ENCODE measurements around the gene SDK2. TPM values are rescaled to one million over a fixed set of nuclear protein-coding genes. Genes with fewer than 3 reads are reported as not detected.

SDK2 gene
- total and polyA plus RNA-seq, 2 of the 4 experiments (the other 2 are of a cell fraction), result under 0.01 to 0.03 TPM

DNA sequence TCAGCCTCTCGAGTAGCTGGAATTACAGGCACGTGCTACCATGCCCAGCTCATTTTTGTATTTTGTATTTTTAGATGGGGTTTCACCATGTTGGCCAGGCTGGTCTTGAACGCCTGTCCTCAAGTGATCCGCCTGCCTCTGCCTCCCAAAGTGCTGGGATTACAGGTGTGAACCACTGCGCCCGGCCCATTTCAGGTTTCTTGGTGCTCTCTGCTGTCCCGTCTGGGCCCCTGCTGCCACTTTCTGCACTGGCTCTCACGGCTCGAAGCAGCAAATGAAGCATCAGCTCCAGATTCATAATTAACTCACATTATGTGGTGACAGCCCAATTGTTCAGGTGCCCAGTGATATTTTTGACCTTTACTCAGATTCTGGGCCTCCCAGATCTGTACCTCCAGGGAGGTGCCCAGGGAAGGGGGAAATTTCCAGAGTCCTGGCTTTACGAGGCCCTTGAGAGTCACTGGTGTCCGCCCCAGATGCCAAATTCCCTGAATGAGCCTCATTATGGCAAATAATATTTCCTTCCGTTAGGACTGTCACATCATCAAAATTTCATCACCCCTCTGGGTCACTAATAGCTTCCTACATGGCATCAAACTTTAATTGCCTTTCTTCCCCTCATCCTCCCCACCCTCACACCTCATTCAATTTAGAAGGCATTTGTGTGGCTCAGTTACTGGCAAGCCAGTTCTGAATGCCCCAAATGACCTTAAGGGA lies 9.0 kb downstream of the SDK2 start:
- CTCF ChIA-PET, result no interaction called here

More for the DNA sequence above, 9.0 kb downstream of the SDK2 start:
- Histone ChIP-seq H4K5ac (ENCODE audit: low read depth, low read length) (no peak overlapping the region), H3K18ac (ENCODE audit: low read depth, low read length) (no peak overlapping the region), H3K9me1 (ENCODE audit: insufficient read depth, low read length) (no peaks in the 10 kb centered on the region), H3K27ac (ENCODE audit: insufficient read depth, low read length) (no peak overlapping the region), H3K14ac (replicated peaks; ENCODE audit: low read depth, low read length) (no peak overlapping the region), H2BK20ac (ENCODE audit: low read depth, low read length) (no peak overlapping the region), H4K20me1 (ENCODE audit: insufficient read depth, low read length) (no peaks in the 10 kb centered on the region), H3K4me1 (ENCODE audit: control insufficient read depth, insufficient read depth, low read length) (no peaks in the 10 kb centered on the region), H2BK15ac (ENCODE audit: low read depth, low read length) (no peak overlapping the region), H3K4me2 (ENCODE audit: low read depth, low read length) (no peak overlapping the region), H3K9ac (ENCODE audit: low read depth, low read length) (no peak overlapping the region), H2BK120ac (ENCODE audit: low read depth, low read length) (no peak overlapping the region), H3K36me3 (ENCODE audit: control insufficient read depth, insufficient read depth, low read length) (no peaks in the 10 kb centered on the region), H2AK5ac (ENCODE audit: low read depth, low read length) (no peak overlapping the region), H2AK9ac (replicated peaks; ENCODE audit: low read depth, low read length, poor library complexity) (no peak overlapping the region), H3K56ac (ENCODE audit: extremely low read depth, insufficient read depth, low read length) (no peak overlapping the region), H2BK5ac (ENCODE audit: low read depth, low read length, poor library complexity, severe bottlenecking) (no peak overlapping the region), H3K9me3 (ENCODE audit: control insufficient read depth, insufficient read depth, low read length) (no peaks in the 10 kb centered on the region), H3K4me3 (ENCODE audit: insufficient read depth, low read depth, low read length) (no peak overlapping the region), H3K4ac (ENCODE audit: low read depth, low read length) (no peak overlapping the region), H4K91ac (ENCODE audit: insufficient read depth, low read depth, low read length) (no peak overlapping the region), H2AFZ (replicated peaks; ENCODE audit: low read length, poor library complexity) (no peak overlapping the region), H3K23ac (ENCODE audit: low read depth, low read length) (no peak overlapping the region), H3K27me3 (ENCODE audit: control insufficient read depth, insufficient read depth, low read length) (no peaks in the 10 kb centered on the region), H3K79me1 (ENCODE audit: low read depth in 1 of 2, low read length in 2 of 2) (no peaks in the 10 kb centered on the region), H4K8ac (ENCODE audit: low read depth in 2 of 2, low read length in 2 of 2) (no peak overlapping the region)
- no peak for TF ChIP-seq CEBPB (IDR thresholded peaks at IDR 0.05; ENCODE audit: low read depth, low read length)
- TF ChIP-seq RAD21 (IDR thresholded peaks at IDR 0.05; ENCODE audit: low read length), result no peak
- no peak for TF ChIP-seq NFE2L2 (IDR thresholded peaks at IDR 0.05; ENCODE audit: low read depth, low read length)
- TF ChIP-seq, protein P1, sequence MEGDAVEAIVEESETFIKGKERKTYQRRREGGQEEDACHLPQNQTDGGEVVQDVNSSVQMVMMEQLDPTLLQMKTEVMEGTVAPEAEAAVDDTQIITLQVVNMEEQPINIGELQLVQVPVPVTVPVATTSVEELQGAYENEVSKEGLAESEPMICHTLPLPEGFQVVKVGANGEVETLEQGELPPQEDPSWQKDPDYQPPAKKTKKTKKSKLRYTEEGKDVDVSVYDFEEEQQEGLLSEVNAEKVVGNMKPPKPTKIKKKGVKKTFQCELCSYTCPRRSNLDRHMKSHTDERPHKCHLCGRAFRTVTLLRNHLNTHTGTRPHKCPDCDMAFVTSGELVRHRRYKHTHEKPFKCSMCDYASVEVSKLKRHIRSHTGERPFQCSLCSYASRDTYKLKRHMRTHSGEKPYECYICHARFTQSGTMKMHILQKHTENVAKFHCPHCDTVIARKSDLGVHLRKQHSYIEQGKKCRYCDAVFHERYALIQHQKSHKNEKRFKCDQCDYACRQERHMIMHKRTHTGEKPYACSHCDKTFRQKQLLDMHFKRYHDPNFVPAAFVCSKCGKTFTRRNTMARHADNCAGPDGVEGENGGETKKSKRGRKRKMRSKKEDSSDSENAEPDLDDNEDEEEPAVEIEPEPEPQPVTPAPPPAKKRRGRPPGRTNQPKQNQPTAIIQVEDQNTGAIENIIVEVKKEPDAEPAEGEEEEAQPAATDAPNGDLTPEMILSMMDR (conservative IDR thresholded peaks at IDR 0.05; ENCODE audit: low read depth, low read length), result no peak
- TF ChIP-seq RFX5 (IDR thresholded peaks at IDR 0.05; ENCODE audit: low read depth, low read length), result no peak
- no peak for TF ChIP-seq POLR2A (IDR thresholded peaks at IDR 0.05; ENCODE audit: low read depth, low read length)
- no peak for TF ChIP-seq MXI1 (IDR thresholded peaks at IDR 0.05; ENCODE audit: borderline replicate concordance, low read depth, low read length)
- TF ChIP-seq, protein P2, sequence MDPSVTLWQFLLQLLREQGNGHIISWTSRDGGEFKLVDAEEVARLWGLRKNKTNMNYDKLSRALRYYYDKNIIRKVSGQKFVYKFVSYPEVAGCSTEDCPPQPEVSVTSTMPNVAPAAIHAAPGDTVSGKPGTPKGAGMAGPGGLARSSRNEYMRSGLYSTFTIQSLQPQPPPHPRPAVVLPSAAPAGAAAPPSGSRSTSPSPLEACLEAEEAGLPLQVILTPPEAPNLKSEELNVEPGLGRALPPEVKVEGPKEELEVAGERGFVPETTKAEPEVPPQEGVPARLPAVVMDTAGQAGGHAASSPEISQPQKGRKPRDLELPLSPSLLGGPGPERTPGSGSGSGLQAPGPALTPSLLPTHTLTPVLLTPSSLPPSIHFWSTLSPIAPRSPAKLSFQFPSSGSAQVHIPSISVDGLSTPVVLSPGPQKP (IDR thresholded peaks at IDR 0.05; ENCODE audit: borderline replicate concordance, low read depth, low read length), result no peak
- no peak for TF ChIP-seq MAFK (IDR thresholded peaks at IDR 0.05; ENCODE audit: low read depth, low read length)
- no peak for TF ChIP-seq CHD1 (IDR thresholded peaks at IDR 0.05; ENCODE audit: low read depth, low read length)
- POLR2A ChIA-PET (ENCODE audit: unreplicated experiment), result no interaction called here
- no CpG with 5 or more reads among the region's 12 CpGs for WGBS, 2 experiments (ENCODE audit: extremely low coverage in 2 of 2, insufficient read length in 1 of 2)
- ATAC-seq (ENCODE audit: low read depth) (no peak), DNase-seq (no peak)
- BruUV-seq (replicated peaks), result no TSS peak
- dilution Hi-C loops (cut with HindIII; ENCODE audit: low sequenced_read_pairs, unreplicated experiment), result no loop called here
- in situ Hi-C loops (cut with MboI; ENCODE audit: low sequenced_read_pairs), result no loop called here
- intact Hi-C loops (cut with micrococcal nuclease), result no loop called here
